Measurements from ENCODE around the gene ZSCAN16. TPM values are rescaled to one million over a fixed set of nuclear protein-coding genes. Genes with fewer than 3 reads are reported as not detected.

ZSCAN16 gene
- total RNA-seq, 4 donors from 2014 or later: 7.5 to 19.5 (median 9.5) TPM; not detected in 1

- peak; percentile 83 for DNase-seq
- in situ Hi-C loops (cut with MboI; ENCODE audit: low pct_ligation_motif_present in 1 of 4, low pct_unique_long_range_greater_than_20kb in 1 of 4, low sequenced_read_pairs in 3 of 4) (loop anchor here in 2 of 4 donors (5.0 to 25.0 kb wide), 3 partner anchors 73 to 221 kb away; no protein-coding TSS in a partner anchor), intact Hi-C loops (cut with DNase I; ENCODE audit: low total_unique reads) (loop anchor here (10.0 kb wide), 1 partner anchor 113 kb away; the partner anchor contains the start of genes NKAPL and ZKSCAN4)
- H3K4me3 ChIP-seq: peak within 1 kb of the TSS; percentile 69 to 85 (median 79)
- peaks cover 0 to 6% (median 3%) of the 10 kb centered on the region in 4 donors for H3K36me3 ChIP-seq
- no peaks in the 10 kb centered on the region for H3K27me3 ChIP-seq
- TF ChIP-seq POLR2A (IDR thresholded peaks at IDR 0.05) (peak; percentile 53), POLR2AphosphoS5 (IDR thresholded peaks at IDR 0.05) (peak in 2 of 3 donors; percentile 47 to 53), CTCF (IDR thresholded peaks at IDR 0.05) (no peak)
- peak within 1 kb of the TSS; percentile 64 to 82 (median 78) for H3K27ac ChIP-seq
- H3K4me1 ChIP-seq: peaks cover 9 to 46% (median 23%) of the 10 kb centered on the region in 4 donors
- WGBS, 2 donors (ENCODE audit: low coverage in 1 of 2): 0% methylated on average over 9 to 52 of the region's 52 CpGs
- no peaks in the 10 kb centered on the region for H3K9me3 ChIP-seq
Observed at GRCh38 chr6:28141500-28142329, 17.3 kb downstream of the ZSCAN16 start, which contains the start of gene ZKSCAN8. ZKSCAN8 (plus strand) TSS chr6:28141883; CDS start chr6:28148408, 6,525 bp downstream.

GRCh38 chr6:28142446-28142845 lies 18.0 kb downstream of the ZSCAN16 start:
- H3K27me3 ChIP-seq: no peaks in the 10 kb centered on the region
- H3K4me3 ChIP-seq: peak overlapping the region; percentile 69 to 85 (median 79)
- 12 to 14% methylated on average over 3 to 4 of the region's 4 CpGs for WGBS, 2 donors (ENCODE audit: low coverage in 1 of 2)
- peaks cover 0 to 13% (median 3%) of the 10 kb centered on the region in 4 donors for H3K36me3 ChIP-seq
- TF ChIP-seq EP300 (IDR thresholded peaks at IDR 0.05; ENCODE audit: low read depth): no peak
- TF ChIP-seq POLR2AphosphoS5 (IDR thresholded peaks at IDR 0.05): no peak
- no peak for TF ChIP-seq POLR2A (IDR thresholded peaks at IDR 0.05)
- no peak for TF ChIP-seq CTCF (IDR thresholded peaks at IDR 0.05)
- in situ Hi-C loops (cut with MboI; ENCODE audit: low pct_ligation_motif_present in 1 of 4, low pct_unique_long_range_greater_than_20kb in 1 of 4, low sequenced_read_pairs in 3 of 4) (loop anchor here in 2 of 4 donors (5.0 to 25.0 kb wide), 3 partner anchors 72 to 220 kb away; no protein-coding TSS in a partner anchor), intact Hi-C loops (cut with DNase I; ENCODE audit: low total_unique reads) (loop anchor here (10.0 kb wide), 1 partner anchor 112 kb away; the partner anchor contains the start of genes NKAPL and ZKSCAN4)
- H3K4me1 ChIP-seq: peaks cover 9 to 45% (median 22%) of the 10 kb centered on the region in 4 donors
- H3K9me3 ChIP-seq: no peaks in the 10 kb centered on the region
- no peak for DNase-seq
- H3K27ac ChIP-seq: peak overlapping the region in 2 of 4 donors; percentile 64 to 82

GRCh38 chr6:28145231-28145630 lies 20.8 kb downstream of the ZSCAN16 start:
- H3K4me1 ChIP-seq: peaks cover 4 to 30% (median 13%) of the 10 kb centered on the region in 4 donors
- H3K27ac ChIP-seq: no peak overlapping the region
- WGBS, 2 donors (ENCODE audit: low coverage in 1 of 2): 92 to 100% methylated on average over 1 of the region's 1 CpG
- DNase-seq: no peak
- TF ChIP-seq CTCF (IDR thresholded peaks at IDR 0.05) (no peak), EP300 (IDR thresholded peaks at IDR 0.05; ENCODE audit: low read depth) (no peak), POLR2AphosphoS5 (IDR thresholded peaks at IDR 0.05) (no peak), POLR2A (IDR thresholded peaks at IDR 0.05) (no peak)
- intact Hi-C loops (cut with DNase I; ENCODE audit: low total_unique reads): loop anchor here (10.0 kb wide), 1 partner anchor 110 kb away; the partner anchor contains the start of genes NKAPL and ZKSCAN4
- H3K36me3 ChIP-seq: peaks cover 0 to 28% (median 13%) of the 10 kb centered on the region in 4 donors
- no peaks in the 10 kb centered on the region for H3K27me3 ChIP-seq
- in situ Hi-C loops (cut with MboI; ENCODE audit: low pct_ligation_motif_present in 1 of 4, low pct_unique_long_range_greater_than_20kb in 1 of 4, low sequenced_read_pairs in 3 of 4): loop anchor here in 2 of 4 donors (10.0 to 25.0 kb wide), 2 partner anchors 70 to 217 kb away; no protein-coding TSS in a partner anchor
- H3K9me3 ChIP-seq: no peaks in the 10 kb centered on the region
- H3K4me3 ChIP-seq: no peak overlapping the region

GRCh38 chr6:28152531-28152930 lies 28.1 kb downstream of the ZSCAN16 start:
- H3K27me3 ChIP-seq: no peaks in the 10 kb centered on the region
- 94 to 95% methylated on average over 2 of the region's 2 CpGs for WGBS, 2 donors (ENCODE audit: low coverage in 1 of 2)
- intact Hi-C loops (cut with DNase I; ENCODE audit: low total_unique reads) (no loop called here), in situ Hi-C loops (cut with MboI; ENCODE audit: low pct_ligation_motif_present in 1 of 4, low pct_unique_long_range_greater_than_20kb in 1 of 4, low sequenced_read_pairs in 3 of 4) (no loop called here)
- H3K4me1 ChIP-seq: no peaks in the 10 kb centered on the region
- H3K4me3 ChIP-seq: no peak overlapping the region
- no peaks in the 10 kb centered on the region for H3K9me3 ChIP-seq
- H3K36me3 ChIP-seq: peaks cover 0 to 68% (median 33%) of the 10 kb centered on the region in 4 donors
- TF ChIP-seq POLR2A (IDR thresholded peaks at IDR 0.05) (no peak), POLR2AphosphoS5 (IDR thresholded peaks at IDR 0.05) (no peak), CTCF (IDR thresholded peaks at IDR 0.05) (no peak), EP300 (IDR thresholded peaks at IDR 0.05; ENCODE audit: low read depth) (no peak)
- DNase-seq: no peak
- H3K27ac ChIP-seq: no peak overlapping the region
